ENCODE results near the gene CHRM3. TPM values are rescaled to one million over a fixed set of nuclear protein-coding genes. Genes with fewer than 3 reads are reported as not detected.

The CHRM3 gene
- total RNA-seq, 4 donors from 2014 or later: 0.22 to 1.8 (median 0.92) TPM

DNA sequence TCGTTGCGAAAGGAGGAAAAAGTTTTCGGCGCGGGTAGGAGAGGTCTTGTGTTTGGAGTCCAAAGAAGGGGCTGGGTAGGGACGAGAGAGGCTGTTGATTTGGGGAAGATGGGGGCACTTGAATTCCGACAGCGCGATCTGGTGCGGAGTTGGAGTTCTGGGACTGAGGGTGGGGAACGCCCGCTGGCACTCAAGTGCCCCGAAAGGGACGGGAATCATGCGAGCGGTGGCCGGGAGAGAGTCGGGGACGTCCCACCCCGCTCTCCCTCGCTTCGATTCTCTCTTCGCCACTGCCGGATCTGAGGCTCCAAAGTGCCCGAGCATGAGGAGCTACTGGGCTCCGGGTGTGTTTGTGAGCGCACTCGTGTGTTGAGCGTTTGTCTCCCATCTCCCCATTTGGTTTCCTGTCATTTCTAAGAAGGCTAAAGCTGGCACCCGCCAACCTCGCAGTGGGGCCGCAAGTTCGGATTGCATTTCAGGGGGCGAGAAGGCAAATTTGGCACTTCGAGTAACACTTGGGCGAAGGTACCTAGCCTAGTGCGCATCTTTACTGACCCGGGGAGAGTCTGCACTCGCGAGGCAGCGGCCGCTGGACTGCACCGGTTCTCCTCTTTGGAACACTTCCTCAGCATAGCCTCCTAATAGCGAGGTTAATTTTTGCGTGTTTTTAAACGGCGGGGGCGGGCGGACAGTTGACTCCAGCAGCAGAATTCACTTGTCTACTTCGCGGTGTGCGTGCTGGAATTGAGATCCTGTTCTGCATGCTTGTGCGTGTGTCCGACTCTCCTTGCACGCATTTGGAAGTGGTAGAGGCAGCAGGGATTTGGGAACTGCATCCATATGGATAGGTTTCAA, 1.2 kb downstream of the CHRM3 start:
- TF ChIP-seq, protein P1, sequence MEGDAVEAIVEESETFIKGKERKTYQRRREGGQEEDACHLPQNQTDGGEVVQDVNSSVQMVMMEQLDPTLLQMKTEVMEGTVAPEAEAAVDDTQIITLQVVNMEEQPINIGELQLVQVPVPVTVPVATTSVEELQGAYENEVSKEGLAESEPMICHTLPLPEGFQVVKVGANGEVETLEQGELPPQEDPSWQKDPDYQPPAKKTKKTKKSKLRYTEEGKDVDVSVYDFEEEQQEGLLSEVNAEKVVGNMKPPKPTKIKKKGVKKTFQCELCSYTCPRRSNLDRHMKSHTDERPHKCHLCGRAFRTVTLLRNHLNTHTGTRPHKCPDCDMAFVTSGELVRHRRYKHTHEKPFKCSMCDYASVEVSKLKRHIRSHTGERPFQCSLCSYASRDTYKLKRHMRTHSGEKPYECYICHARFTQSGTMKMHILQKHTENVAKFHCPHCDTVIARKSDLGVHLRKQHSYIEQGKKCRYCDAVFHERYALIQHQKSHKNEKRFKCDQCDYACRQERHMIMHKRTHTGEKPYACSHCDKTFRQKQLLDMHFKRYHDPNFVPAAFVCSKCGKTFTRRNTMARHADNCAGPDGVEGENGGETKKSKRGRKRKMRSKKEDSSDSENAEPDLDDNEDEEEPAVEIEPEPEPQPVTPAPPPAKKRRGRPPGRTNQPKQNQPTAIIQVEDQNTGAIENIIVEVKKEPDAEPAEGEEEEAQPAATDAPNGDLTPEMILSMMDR (IDR thresholded peaks at IDR 0.05; ENCODE audit: low read depth): no peak

DNA sequence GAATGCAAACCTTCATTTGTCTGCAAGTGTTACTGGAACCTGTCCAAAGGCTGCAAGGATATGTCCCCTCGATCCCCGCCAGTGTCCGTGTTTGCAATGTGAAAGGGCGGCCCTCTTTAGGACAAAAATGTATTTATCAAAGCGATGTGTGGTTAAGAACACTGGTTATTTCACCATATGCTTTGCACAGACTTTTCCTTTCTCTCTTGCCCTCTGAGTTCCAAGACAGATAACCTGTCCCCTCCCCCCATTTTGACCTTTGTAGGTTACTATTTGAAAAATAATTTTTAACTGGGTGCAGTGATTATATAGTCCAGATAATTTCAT, 1.8 kb downstream of the CHRM3 start:
- TF ChIP-seq, protein P1 (IDR thresholded peaks at IDR 0.05; ENCODE audit: low read depth): no peak

DNA sequence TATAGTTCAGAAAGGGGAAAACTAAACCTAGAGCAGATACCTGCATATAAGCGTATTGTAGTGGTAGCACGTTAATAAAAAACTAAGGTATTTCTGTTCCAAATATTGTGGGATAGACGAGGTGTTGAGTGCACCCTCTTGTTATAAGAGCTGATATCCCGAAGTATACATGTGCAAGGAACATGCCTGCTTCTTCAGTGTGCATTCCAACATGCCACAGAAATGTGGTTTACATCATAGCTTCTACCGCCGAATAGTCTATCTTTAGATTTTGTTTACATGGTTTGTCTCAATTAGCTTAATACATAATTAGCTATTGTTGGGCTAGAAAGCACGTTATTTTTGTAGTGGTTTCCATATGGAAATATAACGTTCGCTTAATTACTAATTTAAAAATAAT, 2.2 kb downstream of the CHRM3 start:
- TF ChIP-seq, protein P1 (IDR thresholded peaks at IDR 0.05; ENCODE audit: low read depth): no peak

DNA sequence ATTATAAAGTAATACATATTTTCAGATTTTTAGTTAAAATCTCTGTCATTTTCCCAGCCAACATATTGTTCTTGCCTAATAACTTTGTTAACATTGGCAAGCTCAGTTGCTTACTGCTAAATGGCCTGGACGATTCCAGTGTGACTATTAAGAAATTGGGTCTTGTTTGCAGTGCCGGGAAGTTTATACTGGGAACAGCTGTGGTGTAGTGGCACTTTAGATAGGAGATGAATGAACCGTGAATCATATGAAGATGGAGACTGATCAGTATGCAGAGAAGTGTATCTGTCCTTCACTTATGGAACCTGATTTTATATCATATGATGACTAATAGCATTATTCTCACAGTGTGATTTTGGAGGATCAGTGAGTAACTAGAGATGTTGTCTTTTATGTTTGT, 3.3 kb downstream of the CHRM3 start:
- TF ChIP-seq, protein P1 (IDR thresholded peaks at IDR 0.05; ENCODE audit: low read depth): no peak

DNA sequence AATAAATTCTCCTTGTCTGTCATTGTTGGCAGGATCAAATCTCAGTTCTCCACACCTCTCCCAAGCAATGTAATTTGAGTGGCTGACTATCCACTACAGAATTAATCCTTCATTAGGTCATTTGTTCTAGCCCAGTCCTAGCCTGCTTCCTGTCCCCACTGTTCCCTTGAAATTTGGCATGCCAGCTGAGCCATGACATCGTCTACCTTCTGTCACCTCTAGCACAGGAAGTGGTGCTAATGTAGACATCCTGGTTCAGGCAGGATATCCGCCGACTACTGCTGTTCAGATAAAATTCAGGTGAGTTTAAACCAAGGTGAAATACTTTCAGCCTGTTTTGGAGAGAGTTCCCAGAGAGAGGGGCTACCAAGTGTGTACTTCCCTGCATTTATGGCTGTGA, 5.9 kb downstream of the CHRM3 start:
- TF ChIP-seq, protein P1 (IDR thresholded peaks at IDR 0.05; ENCODE audit: low read depth): no peak

DNA sequence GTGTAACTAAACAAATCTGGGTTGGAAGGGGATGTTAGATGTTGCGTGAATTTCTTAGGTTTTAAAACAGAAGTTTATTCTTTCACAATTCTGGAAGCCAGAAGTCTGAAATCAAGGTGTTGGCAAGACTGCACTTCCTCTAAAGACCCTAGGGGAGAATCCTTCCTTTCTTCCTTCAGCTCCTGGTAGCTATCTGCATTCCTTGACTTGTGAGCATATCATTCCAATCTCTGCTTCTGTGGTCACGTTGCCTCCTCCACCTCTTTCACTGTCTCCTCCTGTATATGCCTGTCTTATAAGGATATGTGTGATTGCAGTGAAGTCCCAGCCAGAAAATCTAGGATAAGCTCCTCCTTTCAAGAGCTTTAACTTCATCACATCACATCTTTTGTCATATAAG, 7.7 kb downstream of the CHRM3 start:
- TF ChIP-seq, protein P1 (IDR thresholded peaks at IDR 0.05; ENCODE audit: low read depth): no peak

DNA sequence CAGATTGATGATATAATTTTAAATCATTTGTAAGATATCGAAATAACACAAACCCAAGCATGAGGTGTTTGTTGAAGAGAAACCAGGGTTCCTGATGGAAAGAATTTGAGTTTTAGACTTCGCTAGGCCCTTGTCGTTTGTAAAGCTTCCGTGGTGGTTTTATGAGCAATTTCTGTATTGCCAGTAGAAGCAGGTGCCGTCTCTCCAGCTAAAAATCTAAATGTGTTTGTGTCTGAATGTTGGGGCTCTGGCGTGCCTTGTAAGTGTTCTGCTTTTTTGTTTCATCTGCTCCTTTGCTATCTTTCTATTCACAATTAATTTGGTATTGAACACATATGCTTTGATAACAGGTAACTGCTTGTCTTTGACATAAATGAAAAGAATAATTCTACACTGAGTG, 27.5 kb downstream of the CHRM3 start:
- TF ChIP-seq, protein P1 (IDR thresholded peaks at IDR 0.05; ENCODE audit: low read depth): no peak

All from subcutaneous adipose tissue (tissue), 4 donors.